OCI-LY1 (cell line): ENCODE measurements around the gene HUNK.

Experiments
- H2AFZ ChIP-seq: fragments of 200-600 bp; sonication (generic), shearing (Covaris generic); 2 replicates; pipeline ENCODE4 v1.6.0; 2014; ENCODE audit warnings: antibody characterized with exemption, mild to moderate bottlenecking, low read length
- H3F3A ChIP-seq: fragments of 200-600 bp; sonication (generic), shearing (Covaris generic); 2 replicates; pipeline ENCODE4 v1.6.0; 2014; ENCODE audit warnings: mild to moderate bottlenecking, antibody characterized with exemption, low read length, moderate library complexity; ENCODE audit not compliant: insufficient read depth
- H3K27ac ChIP-seq: fragments of 200-600 bp; sonication (generic); 2 replicates; pipeline ENCODE4 v1.5.1; 2014; ENCODE audit warnings: low read length, mixed run types, mild to moderate bottlenecking, low read depth; ENCODE audit not compliant: poor library complexity, severe bottlenecking
- H3K27me3 ChIP-seq: fragments of 200-600 bp; sonication (generic); 2 replicates; pipeline ENCODE4 v1.6.0; 2014; ENCODE audit warnings: antibody characterized with exemption, mild to moderate bottlenecking, low read length, moderate library complexity; ENCODE audit not compliant: insufficient read depth
- H3K36me3 ChIP-seq: fragments of 200-600 bp; sonication (generic); 2 replicates; pipeline ENCODE4 v1.6.1; 2014; ENCODE audit warnings: mild to moderate bottlenecking, antibody characterized with exemption, low read length, moderate library complexity, mixed read lengths; ENCODE audit not compliant: insufficient read depth
- H3K4me1 ChIP-seq: fragments of 200-600 bp; sonication (generic); 2 replicates; pipeline ENCODE4 v1.5.1; 2014; ENCODE audit warnings: mild to moderate bottlenecking, low read length, moderate library complexity; ENCODE audit not compliant: insufficient read depth, severe bottlenecking
- H3K4me2 ChIP-seq: fragments of 200-600 bp; sonication (generic), shearing (Covaris generic); 2 replicates; pipeline ENCODE4 v1.6.1; 2014; ENCODE audit warnings: low read length
- H3K4me3 ChIP-seq: fragments of 200-600 bp; sonication (generic); 2 replicates; pipeline ENCODE4 v1.5.1; 2014; ENCODE audit warnings: low read length, low read depth, mild to moderate bottlenecking, mixed read lengths; ENCODE audit not compliant: poor library complexity, severe bottlenecking
- H3K79me2 ChIP-seq: fragments of 200-600 bp; shearing (Covaris generic); 2 replicates; pipeline ENCODE4 v1.6.1; 2016; ENCODE audit warnings: mixed run types, low read length, mixed read lengths; ENCODE audit not compliant: insufficient read depth
- H3K9ac ChIP-seq: fragments of 200-600 bp; sonication (generic), shearing (Covaris generic); 2 replicates; pipeline ENCODE4 v1.6.1; 2014; ENCODE audit warnings: mild to moderate bottlenecking, low read length, mixed read lengths
- H3K9me2 ChIP-seq: fragments of 200-600 bp; sonication (generic), shearing (Covaris generic); 2 replicates; pipeline ENCODE4 v1.6.1; 2014; ENCODE audit warnings: low read depth, mild to moderate bottlenecking, low read length, mixed read lengths
- H3K9me3 ChIP-seq: fragments of 200-600 bp; shearing (Covaris generic); 2 replicates; pipeline ENCODE4 v1.6.1; 2014; ENCODE audit warnings: low read length, mixed read lengths
- H4K20me1 ChIP-seq: fragments of 200-600 bp; sonication (generic), shearing (Covaris generic); 2 replicates; pipeline ENCODE4 v1.6.0; 2016; ENCODE audit warnings: mild to moderate bottlenecking, low read length; ENCODE audit not compliant: insufficient read depth
- EZH2 ChIP-seq: fragments of 200-600 bp; sonication (generic), shearing (Covaris generic); IDR thresholded peaks from 2 replicates; pipeline ENCODE4 v1.8.0; 2017; ENCODE audit warnings: borderline replicate concordance, mixed run types, mild to moderate bottlenecking, antibody characterized with exemption, low read length, moderate library complexity, mixed read lengths
- TF ChIP-seq, protein P1 (sequence below): fragments of 200-600 bp; sonication (generic), shearing (Covaris generic); IDR thresholded peaks from 2 replicates; pipeline ENCODE4 v1.5.1; 2017; ENCODE audit warnings: mild to moderate bottlenecking, antibody characterized with exemption, low read length, moderate library complexity, mixed read lengths

HUNK gene

DNA sequence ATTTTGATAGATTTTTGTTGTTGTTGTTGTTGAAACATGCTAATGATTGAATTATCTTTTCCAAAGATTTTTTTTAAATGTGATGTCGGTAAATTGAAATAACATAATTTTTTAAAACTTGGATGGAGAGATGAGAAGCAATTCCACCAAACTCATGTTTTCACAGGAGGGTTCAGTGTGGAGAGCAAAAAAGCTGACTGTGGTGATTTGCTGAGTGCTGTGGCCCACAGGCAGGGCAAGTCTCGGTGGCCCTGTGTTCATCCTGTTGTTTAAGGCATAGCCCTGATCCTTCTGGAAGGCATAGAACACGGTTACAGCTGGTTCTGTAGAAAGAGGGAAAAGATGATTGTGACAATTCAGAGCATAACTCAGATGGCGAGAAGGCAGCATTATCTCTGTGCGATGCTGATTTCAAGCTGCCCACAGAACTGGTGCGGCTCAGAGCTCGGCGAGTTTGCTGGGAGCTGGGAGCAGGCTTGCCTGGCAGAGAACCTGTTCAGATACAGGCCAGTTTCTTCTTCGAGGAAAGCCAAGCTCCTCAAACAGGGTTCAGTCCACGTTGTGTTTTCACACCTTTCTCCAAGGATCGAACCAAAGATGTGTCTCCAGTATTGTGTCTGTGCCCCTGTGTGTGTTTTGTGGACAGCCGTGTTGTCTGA is 127.1 kb downstream of the HUNK start:
- no peaks in the 10 kb centered on the region for H3K36me3 ChIP-seq
- no peaks in the 10 kb centered on the region for H3K9me3 ChIP-seq
- H3K27ac ChIP-seq: no peak overlapping the region
- H3K27me3 ChIP-seq: peaks cover 4% of the 10 kb centered on the region; the same call in 1 of the 2 replicates
- H3K79me2 ChIP-seq: no peaks in the 10 kb centered on the region
- H2AFZ ChIP-seq: no peak overlapping the region
- no peak overlapping the region for H3K4me2 ChIP-seq
- no peaks in the 10 kb centered on the region for H4K20me1 ChIP-seq
- no peaks in the 10 kb centered on the region for H3F3A ChIP-seq
- TF ChIP-seq EZH2: no peak
- TF ChIP-seq, protein P1, sequence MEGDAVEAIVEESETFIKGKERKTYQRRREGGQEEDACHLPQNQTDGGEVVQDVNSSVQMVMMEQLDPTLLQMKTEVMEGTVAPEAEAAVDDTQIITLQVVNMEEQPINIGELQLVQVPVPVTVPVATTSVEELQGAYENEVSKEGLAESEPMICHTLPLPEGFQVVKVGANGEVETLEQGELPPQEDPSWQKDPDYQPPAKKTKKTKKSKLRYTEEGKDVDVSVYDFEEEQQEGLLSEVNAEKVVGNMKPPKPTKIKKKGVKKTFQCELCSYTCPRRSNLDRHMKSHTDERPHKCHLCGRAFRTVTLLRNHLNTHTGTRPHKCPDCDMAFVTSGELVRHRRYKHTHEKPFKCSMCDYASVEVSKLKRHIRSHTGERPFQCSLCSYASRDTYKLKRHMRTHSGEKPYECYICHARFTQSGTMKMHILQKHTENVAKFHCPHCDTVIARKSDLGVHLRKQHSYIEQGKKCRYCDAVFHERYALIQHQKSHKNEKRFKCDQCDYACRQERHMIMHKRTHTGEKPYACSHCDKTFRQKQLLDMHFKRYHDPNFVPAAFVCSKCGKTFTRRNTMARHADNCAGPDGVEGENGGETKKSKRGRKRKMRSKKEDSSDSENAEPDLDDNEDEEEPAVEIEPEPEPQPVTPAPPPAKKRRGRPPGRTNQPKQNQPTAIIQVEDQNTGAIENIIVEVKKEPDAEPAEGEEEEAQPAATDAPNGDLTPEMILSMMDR: no peak
- H3K9me2 ChIP-seq: no peaks in the 10 kb centered on the region
- no peak overlapping the region for H3K9ac ChIP-seq
- no peak overlapping the region for H3K4me3 ChIP-seq
- H3K4me1 ChIP-seq: no peaks in the 10 kb centered on the region

DNA sequence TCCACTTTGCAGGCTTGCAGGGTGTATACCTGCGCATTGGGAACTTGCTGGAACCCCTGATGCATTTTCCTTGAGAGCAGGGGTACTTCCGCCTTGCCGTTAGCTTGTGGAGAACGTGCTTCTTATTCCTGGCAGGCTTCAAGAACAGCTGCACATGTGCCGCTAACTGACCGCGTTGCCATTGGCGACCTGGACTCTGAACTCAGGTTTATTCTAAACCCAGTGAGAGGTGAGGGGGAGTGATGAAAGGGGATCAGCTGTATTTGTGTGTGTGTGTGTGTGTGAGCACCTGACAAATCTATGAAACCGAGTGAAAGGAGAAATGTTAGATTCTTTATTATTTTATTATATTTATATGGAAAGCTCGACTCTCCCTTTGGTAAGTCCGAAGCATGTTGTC is 128.6 kb downstream of the HUNK start:
- Histone ChIP-seq H3K4me1 (no peaks in the 10 kb centered on the region), H3K4me3 (no peak overlapping the region), H3F3A (no peaks in the 10 kb centered on the region), H4K20me1 (no peaks in the 10 kb centered on the region), H3K79me2 (no peaks in the 10 kb centered on the region), H3K36me3 (no peaks in the 10 kb centered on the region), H2AFZ (no peak overlapping the region), H3K9me2 (no peaks in the 10 kb centered on the region), H3K27ac (no peak overlapping the region), H3K27me3 (peaks cover 4% of the 10 kb centered on the region; the same call in 1 of the 2 replicates), H3K9ac (no peak overlapping the region), H3K9me3 (no peaks in the 10 kb centered on the region), H3K4me2 (no peak overlapping the region)
- TF ChIP-seq EZH2: no peak
- TF ChIP-seq, protein P1: no peak

DNA sequence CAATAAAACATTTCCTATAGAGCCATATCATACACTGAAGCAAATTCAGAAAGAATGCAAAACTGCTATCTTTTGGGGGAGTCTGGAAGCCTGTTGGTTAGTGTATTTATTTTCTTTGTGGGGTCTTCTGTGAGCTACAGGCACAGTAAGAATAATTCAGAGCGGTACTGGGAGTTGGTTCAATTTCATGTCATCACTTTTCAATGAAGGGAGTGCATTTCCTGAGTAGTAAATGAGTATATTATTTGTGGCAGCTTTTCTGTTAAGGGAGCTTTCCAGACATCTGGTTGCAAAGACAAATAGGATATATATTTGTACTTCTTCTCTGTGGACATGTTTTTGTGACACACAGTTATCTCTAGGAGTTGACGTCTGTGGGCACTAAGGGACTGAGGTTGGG is 130.6 kb downstream of the HUNK start:
- Histone ChIP-seq H3K9me3 (no peaks in the 10 kb centered on the region), H3F3A (no peaks in the 10 kb centered on the region), H2AFZ (no peak overlapping the region), H3K4me2 (no peak overlapping the region), H3K9ac (no peak overlapping the region), H3K4me3 (no peak overlapping the region), H3K79me2 (no peaks in the 10 kb centered on the region), H3K36me3 (no peaks in the 10 kb centered on the region), H3K9me2 (no peaks in the 10 kb centered on the region), H3K4me1 (no peaks in the 10 kb centered on the region), H3K27ac (no peak overlapping the region), H3K27me3 (peaks cover 4% of the 10 kb centered on the region; the same call in 1 of the 2 replicates), H4K20me1 (no peaks in the 10 kb centered on the region)
- TF ChIP-seq EZH2: no peak
- TF ChIP-seq, protein P1: no peak
